GM21526 (cell line): ENCODE data around the gene SWSAP1.
"Not testable (repeated sequence)": the region's sequence is repeated elsewhere in the genome, so short reads cannot be mapped to it uniquely, and the experiment has no call there.

Experiments
- ATAC-seq: cut with Tn5 transposase; IDR thresholded peaks from one replicate; pipeline ENCODE4 v1.9.1; 2021; ENCODE audit warnings: moderate library complexity; ENCODE audit not compliant: unreplicated experiment, low FRiP score

Gene SWSAP1

GRCh38 chr19:11354102-11354501 is 20.4 kb upstream of the SWSAP1 start:
- ATAC-seq: not testable (repeated sequence)

- no peak for ATAC-seq
Observed at GRCh38 chr19:11355160-11356073, 19.0 kb upstream of the SWSAP1 start, which contains the start of gene PLPPR2. Gene PLPPR2 (plus strand): TSS chr19:11355432. CDS start chr19:11357674, 2,242 bp downstream.

GRCh38 chr19:11356074-11356397 is 18.4 kb upstream of the SWSAP1 start:
- ATAC-seq: no peak

- no peak for ATAC-seq
Observed at GRCh38 chr19:11356676-11357550, 17.6 kb upstream of the SWSAP1 start.

GRCh38 chr19:11359421-11359820 is 15.0 kb upstream of the SWSAP1 start:
- no peak for ATAC-seq

GRCh38 chr19:11361037-11361770 is 13.3 kb upstream of the SWSAP1 start:
- ATAC-seq: no peak

- ATAC-seq: no peak
Observed at GRCh38 chr19:11361771-11362731, 12.4 kb upstream of the SWSAP1 start.

- no peak for ATAC-seq
Observed at GRCh38 chr19:11363881-11364280, 10.6 kb upstream of the SWSAP1 start.

- ATAC-seq: no peak
Observed at GRCh38 chr19:11364296-11364904, 10.1 kb upstream of the SWSAP1 start.

- ATAC-seq: no peak
Observed at GRCh38 chr19:11364935-11365334, 9.5 kb upstream of the SWSAP1 start.

GRCh38 chr19:11365557-11366117 is 8.8 kb upstream of the SWSAP1 start:
- ATAC-seq: no peak

GRCh38 chr19:11367528-11367927 is 6.9 kb upstream of the SWSAP1 start:
- no peak for ATAC-seq

- no peak for ATAC-seq
Observed at GRCh38 chr19:11370744-11371143, 3.7 kb upstream of the SWSAP1 start.

GRCh38 chr19:11373166-11373884 is 1.1 kb upstream of the SWSAP1 start:
- no peak for ATAC-seq

GRCh38 chr19:11373885-11374432 is 507 bp upstream of the SWSAP1 start:
- no peak for ATAC-seq

- ATAC-seq: no peak
Observed at GRCh38 chr19:11375143-11375948, 880 bp downstream of the SWSAP1 start.

- no peak for ATAC-seq
Observed at GRCh38 chr19:11377237-11377636, 2.8 kb downstream of the SWSAP1 start.
